ENCODE measurements around the gene ITGAV. TPM values are rescaled to one million over a fixed set of nuclear protein-coding genes. Genes with fewer than 3 reads are reported as not detected.

ITGAV gene
- polyA plus RNA-seq, 1 donor: 73.4 TPM

- no peak for DNase-seq
These were observed 22.2 kb downstream of the ITGAV start for GRCh38 chr2:186612026-186612425.

- DNase-seq: no peak
These were observed 22.9 kb downstream of the ITGAV start for GRCh38 chr2:186612555-186613440.

- no peak for DNase-seq
These were observed 24.5 kb downstream of the ITGAV start for GRCh38 chr2:186614373-186614772.

GRCh38 chr2:186617148-186617547 is 27.3 kb downstream of the ITGAV start:
- no peak for DNase-seq

- DNase-seq: no peak
These were observed 27.9 kb downstream of the ITGAV start for GRCh38 chr2:186617771-186618170.

- DNase-seq: no peak
These were observed 28.8 kb downstream of the ITGAV start for GRCh38 chr2:186618696-186619095.

- DNase-seq: no peak
These were observed 33.2 kb downstream of the ITGAV start for GRCh38 chr2:186623084-186623483.

GRCh38 chr2:186624276-186624675 is 34.4 kb downstream of the ITGAV start:
- DNase-seq: no peak

GRCh38 chr2:186629250-186629996 is 39.6 kb downstream of the ITGAV start:
- no peak for DNase-seq

- no peak for DNase-seq
These were observed 42.6 kb downstream of the ITGAV start for GRCh38 chr2:186632417-186632816.

GRCh38 chr2:186634701-186635100 is 44.8 kb downstream of the ITGAV start:
- DNase-seq: no peak

GRCh38 chr2:186636800-186637496 is 47.1 kb downstream of the ITGAV start:
- DNase-seq: no peak

GRCh38 chr2:186637497-186637800 is 47.6 kb downstream of the ITGAV start:
- no peak for DNase-seq

- no peak for DNase-seq
These were observed 50.1 kb downstream of the ITGAV start for GRCh38 chr2:186639939-186640338.

GRCh38 chr2:186641132-186641806 is 51.4 kb downstream of the ITGAV start:
- no peak for DNase-seq

- DNase-seq: peak; percentile 33
These were observed 52.0 kb downstream of the ITGAV start for GRCh38 chr2:186641807-186642321.

- no peak for DNase-seq
These were observed 54.9 kb downstream of the ITGAV start for GRCh38 chr2:186644791-186645190.

GRCh38 chr2:186645999-186646398 is 56.1 kb downstream of the ITGAV start:
- no peak for DNase-seq

GRCh38 chr2:186648130-186648529 is 58.3 kb downstream of the ITGAV start:
- no peak for DNase-seq

GRCh38 chr2:186653511-186653910 is 63.7 kb downstream of the ITGAV start:
- DNase-seq: no peak

- no peak for DNase-seq
These were observed 69.5 kb downstream of the ITGAV start for GRCh38 chr2:186659383-186659782.

Measured in left kidney (tissue), 2 donors.